ENCODE results near the gene CFAP46. TPM values are rescaled to one million over a fixed set of nuclear protein-coding genes. Genes with fewer than 3 reads are reported as not detected.
A peak's percentile ranks its signal among the peaks of the same experiment; 100 is the strongest.

The CFAP46 gene
- total RNA-seq, 1 donor from 2014 or later, result 0.41 TPM

DNA sequence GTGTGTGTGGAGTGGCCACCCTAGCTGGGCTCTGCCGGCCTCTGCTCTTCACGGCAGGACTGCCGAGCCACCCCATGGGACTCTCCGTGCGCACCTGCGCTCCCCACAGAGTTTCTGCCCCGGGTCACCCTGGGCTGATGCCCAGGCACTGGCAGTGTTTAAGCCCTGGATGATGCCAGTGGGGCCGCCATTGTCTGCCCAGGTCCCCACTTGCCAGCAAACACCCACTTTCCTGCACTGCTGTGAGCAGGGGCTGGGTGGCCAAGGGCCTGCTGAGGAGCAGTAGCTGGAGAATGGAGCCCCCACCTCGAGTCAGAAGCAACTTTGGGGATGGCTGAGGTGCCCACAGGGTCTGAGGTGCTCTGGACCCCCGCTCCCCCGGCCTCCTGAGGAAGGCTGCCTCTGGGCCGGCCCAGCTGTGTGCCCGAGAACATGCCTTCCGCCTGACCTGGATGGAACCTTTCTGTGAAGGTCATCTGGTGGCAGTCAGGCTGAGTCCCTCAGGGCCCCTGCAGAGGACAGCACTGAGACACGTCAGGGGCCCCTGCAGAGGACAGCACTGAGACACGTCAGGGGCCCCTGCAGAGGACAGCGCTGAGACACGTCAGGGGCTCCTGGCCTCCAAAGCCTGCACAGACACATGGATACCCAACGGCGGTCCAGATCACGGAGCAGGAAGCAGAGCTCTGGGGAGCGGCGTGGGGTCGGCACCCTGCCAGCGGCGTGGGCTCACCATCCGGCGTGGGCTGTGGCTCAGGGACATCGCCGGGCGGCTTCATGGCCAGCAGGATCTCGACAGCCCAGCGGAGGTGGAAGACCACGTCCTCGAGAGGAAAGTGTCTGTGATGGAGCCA is 62.0 kb downstream of the CFAP46 start:
- no peak for DNase-seq

DNA sequence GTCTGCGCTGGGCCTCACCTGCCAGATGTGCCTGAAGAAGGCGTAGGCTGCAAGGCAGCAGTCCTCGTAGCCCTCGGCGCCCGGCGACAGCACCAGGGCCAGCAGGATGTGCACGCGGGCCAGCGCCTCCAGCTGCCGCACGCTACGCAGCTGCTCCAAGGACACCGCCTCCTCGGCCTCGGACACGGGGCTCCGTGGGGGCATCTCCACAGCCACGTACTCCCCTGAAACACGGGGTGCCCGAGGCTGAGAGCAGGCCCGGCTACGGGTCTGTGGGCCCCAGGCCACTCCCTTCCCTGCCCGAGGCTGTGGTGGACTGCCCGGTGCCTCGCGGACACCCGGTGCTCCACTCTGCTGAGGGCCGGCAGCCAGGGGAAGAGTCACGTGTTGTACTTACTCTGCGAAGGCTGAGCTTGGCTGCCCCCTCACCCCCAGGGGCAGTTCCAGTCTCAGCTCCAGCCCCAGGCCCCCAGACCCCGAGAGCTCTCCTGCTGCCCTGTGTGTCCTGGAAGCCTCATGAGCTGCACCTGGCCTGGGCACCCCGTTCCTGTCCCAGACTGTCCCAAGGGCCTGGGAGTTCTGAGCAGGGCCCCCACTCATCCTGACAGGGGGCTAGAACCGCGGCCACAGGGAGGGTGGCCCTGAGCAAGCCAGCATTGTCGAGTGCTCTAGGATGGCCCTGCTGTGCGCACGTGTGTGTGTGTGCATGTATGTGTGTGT is 62.8 kb downstream of the CFAP46 start:
- no peak for DNase-seq

GRCh38 chr10:132878730-132879407 is 63.5 kb downstream of the CFAP46 start:
- no peak for DNase-seq

GRCh38 chr10:132878091-132878729 is 64.2 kb downstream of the CFAP46 start:
- DNase-seq, result no peak

DNA sequence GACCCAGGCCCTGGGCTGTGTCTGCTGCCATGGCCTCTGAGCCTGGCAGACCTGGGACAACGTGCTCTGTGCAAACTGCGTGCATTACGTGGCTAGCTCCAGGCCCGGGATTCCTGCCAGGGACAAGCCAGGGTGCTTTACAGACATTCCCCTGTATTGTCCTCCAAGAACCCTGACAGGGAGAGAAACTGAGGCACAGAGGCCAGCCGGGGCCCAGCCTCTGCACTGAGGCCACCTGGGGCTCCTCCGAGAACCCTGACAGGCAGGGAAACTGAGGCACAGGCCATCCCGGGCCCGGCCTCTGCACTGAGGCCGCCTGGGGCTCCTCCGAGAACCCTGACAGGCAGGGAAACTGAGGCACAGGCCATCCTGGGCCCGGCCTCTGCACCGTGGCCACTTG is 64.9 kb downstream of the CFAP46 start:
- DNase-seq, result no peak

DNA sequence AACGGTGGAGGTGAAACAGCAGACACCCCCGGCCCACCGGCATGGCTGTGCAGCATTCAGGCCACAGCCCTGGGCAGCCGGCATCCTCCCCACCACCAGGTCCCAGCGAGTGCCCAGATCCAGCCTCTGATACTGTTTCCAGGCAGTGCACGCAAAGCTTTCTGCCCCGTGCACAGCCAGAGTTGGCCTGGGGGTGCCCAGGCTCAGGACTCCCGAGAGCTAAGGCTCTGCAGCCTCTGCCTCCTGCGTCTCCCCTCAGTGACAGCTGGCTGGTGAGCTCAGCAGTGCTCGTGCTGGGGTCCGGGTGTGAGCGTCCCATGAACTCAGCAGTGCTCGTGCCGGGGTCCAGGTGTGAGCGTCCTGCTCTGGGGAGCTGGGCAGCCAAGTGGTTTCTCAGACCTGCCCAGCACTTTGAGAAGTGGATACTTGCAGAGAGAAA is 65.4 kb downstream of the CFAP46 start:
- no peak for DNase-seq

DNA sequence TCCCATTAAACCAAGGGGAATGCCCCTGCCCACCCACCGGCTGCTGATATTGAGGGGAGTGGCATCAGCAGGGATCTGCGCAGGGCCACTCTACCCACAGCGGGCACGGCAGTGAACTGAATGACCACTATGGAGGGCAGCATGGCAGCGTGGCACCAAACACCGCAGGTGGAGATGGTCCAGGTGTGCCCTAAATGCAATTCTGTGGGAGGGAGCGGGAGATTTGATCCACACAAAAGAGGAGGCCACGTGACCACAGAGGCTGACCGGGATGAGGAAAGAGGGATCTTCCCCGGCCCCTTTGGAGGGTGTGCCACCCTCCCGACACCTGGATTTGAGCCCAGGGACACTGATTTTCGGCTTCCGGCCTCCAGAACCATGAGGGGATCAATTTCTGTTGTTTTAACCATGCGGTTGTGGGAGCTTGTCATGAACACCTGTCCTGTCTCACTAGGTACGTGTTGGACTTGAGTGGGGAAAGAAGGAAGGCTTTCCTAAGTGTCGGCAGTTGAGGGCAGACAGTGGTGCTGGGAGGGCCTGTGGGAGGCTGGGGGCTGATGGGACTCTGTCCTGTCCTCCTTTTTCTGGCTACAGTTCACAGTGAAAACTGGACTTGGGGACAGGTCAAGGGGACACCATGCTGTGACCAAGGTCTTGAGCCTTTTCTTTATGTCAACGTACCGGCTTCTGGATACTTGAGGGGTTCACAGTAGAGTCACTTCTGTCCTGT is 66.1 kb downstream of the CFAP46 start:
- no peak for DNase-seq

DNA sequence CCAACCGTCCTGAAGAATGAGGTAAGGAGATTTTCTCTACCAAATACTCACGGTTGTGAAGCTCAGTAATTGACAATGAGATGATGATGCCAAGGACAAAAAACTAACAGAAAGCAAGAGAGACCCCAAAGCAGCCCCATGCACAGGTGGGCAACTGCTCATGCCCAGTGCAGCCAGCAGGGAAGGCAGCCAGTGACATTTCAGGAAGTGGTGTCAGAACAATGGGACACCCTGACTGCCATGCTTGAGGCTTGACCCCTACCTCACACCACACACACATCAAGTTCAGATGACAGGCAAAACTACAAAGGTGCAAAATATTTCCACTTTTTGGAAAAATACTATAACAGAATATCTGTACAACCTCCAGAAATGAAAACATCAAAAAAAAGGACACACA is 66.9 kb downstream of the CFAP46 start:
- no peak for DNase-seq

DNA sequence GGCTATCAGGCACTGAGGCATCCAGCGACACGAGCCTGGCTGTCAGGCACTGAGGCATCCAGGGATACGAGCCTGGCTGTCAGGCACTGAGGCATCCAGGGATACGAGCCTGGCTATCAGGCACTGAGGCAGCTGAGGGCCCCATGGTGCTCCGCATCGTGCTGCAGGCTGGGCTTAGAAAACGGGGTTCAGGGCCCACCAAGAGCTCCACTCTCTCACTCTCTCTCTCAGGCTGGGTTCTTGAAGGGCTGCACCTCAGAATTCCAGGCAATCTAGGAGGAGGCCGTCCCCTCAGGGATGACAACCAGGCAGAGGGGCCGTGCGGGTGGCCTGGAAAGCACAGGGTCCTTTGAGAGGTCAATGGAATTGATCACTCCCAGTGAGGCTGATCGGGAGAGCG is 69.0 kb downstream of the CFAP46 start:
- no peak for DNase-seq

DNA sequence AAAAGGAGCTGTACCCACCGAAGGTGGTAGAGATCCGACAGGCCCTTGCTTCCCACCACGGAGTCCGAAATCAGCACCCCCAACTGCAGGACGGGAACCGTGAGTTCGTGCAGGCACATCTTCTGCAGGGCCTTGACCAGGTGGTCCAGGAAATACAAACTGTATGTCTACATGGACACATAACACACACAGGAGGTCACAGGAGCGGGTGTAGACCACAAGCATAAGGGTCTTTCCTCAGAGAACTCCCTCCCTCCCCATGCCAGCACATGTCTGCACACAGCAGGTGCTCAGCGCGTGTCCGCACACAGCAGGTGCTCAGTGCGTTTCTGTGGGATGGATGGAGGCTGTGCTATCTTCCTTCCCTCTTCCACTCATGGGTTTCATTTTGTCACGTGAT is 69.7 kb downstream of the CFAP46 start:
- no peak for DNase-seq

DNA sequence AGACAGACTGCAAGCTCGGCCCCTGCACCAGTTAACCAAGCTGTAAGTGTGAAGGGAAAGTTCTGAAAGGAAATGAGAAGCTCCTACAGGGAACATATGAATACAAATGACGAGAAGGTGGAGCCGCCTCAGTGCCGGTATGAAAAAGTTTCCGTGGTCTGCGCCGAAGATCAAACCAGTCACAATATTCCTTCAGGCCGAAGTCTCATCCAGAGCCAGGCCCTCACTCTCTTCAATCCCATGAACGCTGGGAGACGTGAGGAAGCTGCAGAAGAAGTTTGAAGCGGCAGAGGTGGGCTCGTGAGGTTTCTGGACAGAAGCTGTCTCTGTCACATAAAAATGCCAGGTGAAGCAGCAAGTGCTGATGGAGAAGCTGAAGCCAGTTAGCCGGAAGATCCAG is 71.9 kb downstream of the CFAP46 start:
- no peak for DNase-seq

DNA sequence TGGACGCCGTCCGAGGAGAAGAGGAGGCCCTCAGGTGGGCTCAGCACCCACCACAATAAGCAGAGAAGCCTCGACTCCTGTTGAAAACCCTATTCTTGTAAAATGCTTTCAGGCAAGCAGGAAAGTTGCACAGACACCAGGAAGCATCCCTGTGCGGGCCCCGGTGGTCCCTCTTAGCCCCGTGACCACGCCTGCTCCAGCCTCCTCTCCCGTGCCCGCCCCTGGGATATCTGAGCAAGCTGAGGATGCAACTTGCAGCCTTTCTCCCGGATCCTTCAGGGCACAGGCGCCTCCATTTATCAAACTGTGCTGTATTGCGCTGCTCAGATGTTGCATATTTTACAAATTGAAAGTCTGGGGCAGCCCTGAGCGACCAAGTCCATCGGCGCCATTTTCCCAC is 72.7 kb downstream of the CFAP46 start:
- DNase-seq, result no peak

GRCh38 chr10:132868995-132869394 is 73.4 kb downstream of the CFAP46 start:
- DNase-seq, result no peak

DNA sequence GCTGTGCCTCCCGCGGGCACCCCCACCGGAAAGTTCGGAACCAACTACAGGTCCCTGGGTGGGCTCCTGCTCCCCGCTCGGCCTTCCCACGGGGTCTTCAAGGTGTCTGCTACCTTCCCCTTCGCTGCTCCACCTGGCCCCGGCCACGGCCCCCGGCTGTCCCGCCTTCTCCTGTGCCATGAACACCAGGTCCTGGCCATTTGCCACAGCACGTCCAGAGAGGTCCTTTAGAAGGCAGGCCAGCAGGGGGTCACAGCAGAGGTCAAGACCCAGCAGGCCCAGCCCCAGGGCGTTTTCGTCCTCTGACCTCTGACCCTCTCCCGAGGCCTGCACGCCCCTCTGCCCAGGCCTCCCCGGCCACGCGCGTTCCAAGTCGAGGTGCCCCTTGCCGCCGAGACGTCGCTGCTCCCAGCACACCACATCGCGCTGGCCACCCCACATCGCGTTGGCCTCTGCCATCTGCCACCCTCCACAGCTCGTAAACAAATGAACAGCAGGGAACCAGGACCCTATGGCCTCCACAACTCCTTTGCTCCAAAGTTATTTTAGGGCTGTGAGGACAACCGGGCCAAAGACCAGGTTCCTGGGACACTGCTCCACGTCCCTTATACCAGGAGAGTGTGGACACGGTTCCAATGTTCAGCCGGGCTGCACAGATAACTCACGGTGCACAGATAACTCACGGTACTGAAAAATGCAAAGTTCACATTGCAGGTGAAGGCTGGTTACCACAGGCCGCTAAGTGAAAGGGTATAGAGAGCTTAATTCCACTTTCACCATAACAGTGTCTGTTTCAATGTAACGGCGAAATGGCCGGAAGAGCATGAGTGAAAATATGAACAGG is 74.3 kb downstream of the CFAP46 start:
- no peak for DNase-seq

- no peak for DNase-seq
Measured at GRCh38 chr10:132866601-132867381, 75.6 kb downstream of the CFAP46 start.

- no peak for DNase-seq
Measured at GRCh38 chr10:132865851-132866600, 76.3 kb downstream of the CFAP46 start.

GRCh38 chr10:132865171-132865631 is 77.2 kb downstream of the CFAP46 start:
- peak; percentile 37 for DNase-seq

GRCh38 chr10:132862485-132863420 is 79.6 kb downstream of the CFAP46 start:
- no peak for DNase-seq
